Lower lobe of right lung (tissue), 2 donors: ENCODE results near the gene ADGRF4. TPM values are rescaled to one million over a fixed set of nuclear protein-coding genes. Genes with fewer than 3 reads are reported as not detected.
A peak's percentile ranks its signal among the peaks of the same experiment; 100 is the strongest.

Experiments used
- ATAC-seq, 2 donors: fragments of 200-7000 bp; cut with Tn5 transposase; one replicate each; pipeline ENCODE4 v1.9.1; 2020 to 2022; ENCODE audit warnings: mild to moderate bottlenecking in 2 of 2, moderate library complexity in 2 of 2
- DNase-seq: peaks from one replicate; pipeline ENCODE4 v3.0.0-alpha.2; 2020
- H3K27ac ChIP-seq: fragments of 200-600 bp; one replicate; pipeline ENCODE4 v1.8.0; 2022
- H3K27me3 ChIP-seq: fragments of 200-600 bp; one replicate; pipeline ENCODE4 v1.8.0; 2022; ENCODE audit warnings: low read depth
- H3K36me3 ChIP-seq: fragments of 200-600 bp; one replicate; pipeline ENCODE4 v1.8.0; 2022; ENCODE audit warnings: mild to moderate bottlenecking
- H3K4me1 ChIP-seq: fragments of 200-600 bp; one replicate; pipeline ENCODE4 v1.8.0; 2022
- H3K4me3 ChIP-seq: fragments of 200-600 bp; one replicate; pipeline ENCODE4 v1.8.0; 2022; ENCODE audit warnings: mild to moderate bottlenecking
- H3K9me3 ChIP-seq: fragments of 200-600 bp; one replicate; pipeline ENCODE4 v1.8.0; 2022
- intact Hi-C: fragments of 100-400 bp; cut with DNase I; formaldehyde crosslinking; loops from one replicate; pipeline ENCODE4 v1.11.0; 2022
- total RNA-seq: library from RNA; stranded (reverse); fragmentation: NEBNext Ultra II Directional; extraction: Animal tissue kit (Norgen Biotek cat#: 25700); gene quantifications from one replicate; pipeline ENCODE4 v1.2.1, GENCODE V29; 2021
- TF ChIP-seq, protein P1 (sequence below): fragments of 200-600 bp; IDR thresholded peaks from one replicate; pipeline ENCODE4 v1.8.0; 2022; ENCODE audit warnings: antibody characterized with exemption, mild to moderate bottlenecking
- donor health status: DM: no; HTN: yes; CAD: no; lungs with severe emphysema.

The ADGRF4 gene
- total RNA-seq, 1 donor from 2014 or later, result not detected

DNA sequence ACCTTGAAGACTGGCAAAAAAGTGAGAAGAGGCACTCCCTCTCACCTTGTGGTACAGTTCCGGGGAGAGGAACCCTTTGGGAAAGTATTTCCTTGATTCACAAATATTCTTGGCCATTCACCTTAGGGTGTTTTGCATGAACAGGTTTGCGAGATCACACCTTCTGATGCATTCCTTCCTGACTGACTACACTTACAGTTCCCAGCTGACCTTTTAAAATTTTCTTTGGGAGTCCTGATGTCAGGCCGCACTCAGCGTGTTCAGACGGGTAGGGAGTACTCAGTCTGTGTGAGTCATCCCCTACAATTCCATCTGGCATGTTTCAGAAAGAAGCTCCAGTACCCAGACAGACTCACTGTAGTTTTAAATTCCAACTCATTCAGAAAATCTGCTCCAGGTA, 1.7 kb downstream of the ADGRF4 start:
- Histone ChIP-seq H3K4me3 (no peak overlapping the region), H3K27ac (no peak overlapping the region), H3K4me1 (no peaks in the 10 kb centered on the region), H3K27me3 (no peaks in the 10 kb centered on the region), H3K36me3 (no peaks in the 10 kb centered on the region), H3K9me3 (no peaks in the 10 kb centered on the region)
- TF ChIP-seq, protein P1, sequence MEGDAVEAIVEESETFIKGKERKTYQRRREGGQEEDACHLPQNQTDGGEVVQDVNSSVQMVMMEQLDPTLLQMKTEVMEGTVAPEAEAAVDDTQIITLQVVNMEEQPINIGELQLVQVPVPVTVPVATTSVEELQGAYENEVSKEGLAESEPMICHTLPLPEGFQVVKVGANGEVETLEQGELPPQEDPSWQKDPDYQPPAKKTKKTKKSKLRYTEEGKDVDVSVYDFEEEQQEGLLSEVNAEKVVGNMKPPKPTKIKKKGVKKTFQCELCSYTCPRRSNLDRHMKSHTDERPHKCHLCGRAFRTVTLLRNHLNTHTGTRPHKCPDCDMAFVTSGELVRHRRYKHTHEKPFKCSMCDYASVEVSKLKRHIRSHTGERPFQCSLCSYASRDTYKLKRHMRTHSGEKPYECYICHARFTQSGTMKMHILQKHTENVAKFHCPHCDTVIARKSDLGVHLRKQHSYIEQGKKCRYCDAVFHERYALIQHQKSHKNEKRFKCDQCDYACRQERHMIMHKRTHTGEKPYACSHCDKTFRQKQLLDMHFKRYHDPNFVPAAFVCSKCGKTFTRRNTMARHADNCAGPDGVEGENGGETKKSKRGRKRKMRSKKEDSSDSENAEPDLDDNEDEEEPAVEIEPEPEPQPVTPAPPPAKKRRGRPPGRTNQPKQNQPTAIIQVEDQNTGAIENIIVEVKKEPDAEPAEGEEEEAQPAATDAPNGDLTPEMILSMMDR, result no peak
- intact Hi-C loops, result no loop called here
- DNase-seq, result no peak
- peak in 1 of 2 donors; percentile 37 for ATAC-seq

DNA sequence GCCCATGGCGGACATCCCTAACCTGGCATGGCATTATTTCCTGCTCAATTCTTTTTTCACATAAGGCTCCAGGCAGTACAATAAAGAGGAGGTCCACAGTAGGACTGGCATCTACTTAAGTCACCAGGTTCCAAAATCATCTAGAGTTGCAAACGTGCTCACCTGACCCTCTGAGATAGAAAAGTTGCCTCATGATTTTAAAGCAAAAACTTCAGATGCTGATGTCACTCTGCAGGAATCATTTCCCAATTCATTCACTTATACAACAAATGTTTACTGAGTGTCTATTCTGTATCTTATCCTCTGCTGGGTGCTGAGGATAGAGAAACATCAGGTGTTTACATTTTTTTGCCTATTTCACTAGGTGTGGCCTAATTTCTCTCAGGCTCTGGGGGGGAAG, 2.2 kb downstream of the ADGRF4 start:
- H3K9me3 ChIP-seq, result no peaks in the 10 kb centered on the region
- no peaks in the 10 kb centered on the region for H3K4me1 ChIP-seq
- ATAC-seq, result no peak
- intact Hi-C loops, result no loop called here
- TF ChIP-seq, protein P1, result no peak
- no peak overlapping the region for H3K4me3 ChIP-seq
- no peaks in the 10 kb centered on the region for H3K27me3 ChIP-seq
- H3K27ac ChIP-seq, result no peak overlapping the region
- no peak for DNase-seq
- no peaks in the 10 kb centered on the region for H3K36me3 ChIP-seq

DNA sequence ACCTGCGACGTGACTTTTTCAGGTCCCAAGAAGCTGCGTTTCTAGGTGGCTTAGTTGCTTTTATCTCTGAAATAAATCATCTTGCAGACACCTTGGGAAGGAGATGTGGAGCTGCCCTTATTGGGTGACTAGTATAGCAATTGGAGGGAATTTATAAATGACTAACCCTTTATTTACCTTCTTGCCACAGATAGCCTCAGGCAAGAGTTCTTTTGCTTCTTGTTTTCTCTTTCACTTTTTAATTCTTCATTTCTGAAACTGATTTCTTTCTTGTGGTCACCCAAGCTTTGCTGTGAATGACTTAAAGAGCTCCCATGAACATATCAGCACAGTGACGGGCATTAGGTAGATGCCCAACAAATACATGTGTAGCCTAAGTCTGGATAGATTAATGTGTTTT, 3.0 kb downstream of the ADGRF4 start:
- TF ChIP-seq, protein P1, result no peak
- Histone ChIP-seq H3K27me3 (no peaks in the 10 kb centered on the region), H3K27ac (no peak overlapping the region), H3K4me3 (no peak overlapping the region), H3K9me3 (no peaks in the 10 kb centered on the region), H3K4me1 (no peaks in the 10 kb centered on the region), H3K36me3 (no peaks in the 10 kb centered on the region)
- intact Hi-C loops, result no loop called here
- ATAC-seq, result no peak
- DNase-seq, result no peak

DNA sequence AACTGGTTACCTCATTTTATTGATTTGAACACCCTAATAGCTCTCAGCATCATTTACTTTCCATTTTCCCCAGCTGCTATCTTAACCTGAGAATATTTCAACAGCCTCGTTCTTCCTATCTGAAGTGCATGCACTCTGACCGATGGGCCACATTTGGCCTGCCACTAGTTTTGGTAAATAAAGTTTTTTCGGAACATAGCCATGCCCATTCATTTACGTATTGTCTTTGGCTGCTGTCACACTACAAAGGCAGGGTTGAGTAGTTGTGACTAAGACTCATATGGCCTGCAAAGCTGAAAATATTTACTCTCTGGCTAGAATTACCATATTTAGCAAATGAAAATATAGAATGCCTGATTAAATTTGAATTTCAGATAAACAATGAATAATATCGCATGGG, 10.8 kb downstream of the ADGRF4 start:
- Histone ChIP-seq H3K9me3 (no peaks in the 10 kb centered on the region), H3K4me1 (no peaks in the 10 kb centered on the region), H3K4me3 (no peak overlapping the region), H3K27ac (no peak overlapping the region), H3K36me3 (no peaks in the 10 kb centered on the region), H3K27me3 (no peaks in the 10 kb centered on the region)
- ATAC-seq (no peak), DNase-seq (no peak)
- TF ChIP-seq, protein P1, result no peak
- intact Hi-C loops, result no loop called here

DNA sequence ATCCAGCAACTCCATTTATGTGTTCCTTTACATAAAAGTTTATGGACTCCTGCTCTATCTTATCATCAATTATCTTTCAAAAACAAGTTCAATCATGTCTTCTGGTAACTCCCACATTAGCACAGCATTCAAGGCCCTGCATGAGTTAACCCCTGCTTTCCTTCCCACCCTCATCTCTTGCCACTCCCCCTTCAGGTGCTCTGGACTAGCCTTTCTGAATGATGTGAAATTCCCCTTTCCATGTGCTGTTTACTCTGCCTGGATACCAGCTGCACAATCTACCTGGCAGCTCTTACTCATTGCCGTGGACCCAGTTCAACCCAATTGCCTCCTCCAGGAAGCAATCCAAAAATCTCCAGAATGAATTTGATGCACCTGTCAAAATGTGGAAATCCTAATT, 11.9 kb downstream of the ADGRF4 start:
- TF ChIP-seq, protein P1, result no peak
- Histone ChIP-seq H3K4me3 (no peak overlapping the region), H3K36me3 (no peaks in the 10 kb centered on the region), H3K4me1 (no peaks in the 10 kb centered on the region), H3K27me3 (no peaks in the 10 kb centered on the region), H3K9me3 (no peaks in the 10 kb centered on the region), H3K27ac (no peak overlapping the region)
- ATAC-seq, result no peak
- intact Hi-C loops, result no loop called here
- DNase-seq, result no peak

DNA sequence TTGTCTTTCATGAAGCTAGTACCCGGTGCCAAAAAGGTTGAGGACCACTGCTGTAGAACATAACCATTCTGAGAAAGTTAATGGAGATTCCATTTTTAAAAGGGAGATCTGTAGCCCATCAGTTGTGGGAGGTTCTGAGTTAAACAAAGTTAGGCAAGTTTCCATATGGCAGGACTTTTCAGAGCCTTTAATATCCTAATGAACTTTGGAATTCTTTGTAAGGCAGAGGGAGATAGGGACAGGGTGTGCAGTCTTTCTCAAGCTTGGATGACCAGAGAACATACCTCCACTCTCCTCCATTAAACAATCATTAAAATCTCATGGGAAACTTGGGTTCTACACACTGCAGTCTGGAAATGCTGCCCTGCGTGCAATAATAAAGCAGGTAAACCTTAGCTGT, 14.8 kb downstream of the ADGRF4 start:
- ATAC-seq (no peak), DNase-seq (no peak)
- H3K27ac ChIP-seq, result no peak overlapping the region
- intact Hi-C loops, result no loop called here
- no peaks in the 10 kb centered on the region for H3K9me3 ChIP-seq
- TF ChIP-seq, protein P1, result no peak
- H3K27me3 ChIP-seq, result no peaks in the 10 kb centered on the region
- H3K4me1 ChIP-seq, result no peaks in the 10 kb centered on the region
- no peaks in the 10 kb centered on the region for H3K36me3 ChIP-seq
- no peak overlapping the region for H3K4me3 ChIP-seq
